ENCODE results near the gene DCAF5. TPM values are rescaled to one million over a fixed set of nuclear protein-coding genes. Genes with fewer than 3 reads are reported as not detected.
"Not testable (repeated sequence)": the region's sequence is repeated elsewhere in the genome, so short reads cannot be mapped to it uniquely, and the experiment has no call there.

The DCAF5 gene
- polyA plus RNA-seq, 3 donors = 56.3 to 65.9 (median 57.9) TPM

GRCh38 chr14:69084023-69084422, 68.9 kb downstream of the DCAF5 start:
- DNase-seq (ENCODE audit: extremely low read depth in 1 of 11, low read depth in 9 of 11, low spot score in 4 of 11) = no peak

GRCh38 chr14:69083181-69083580, 69.7 kb downstream of the DCAF5 start:
- DNase-seq (ENCODE audit: extremely low read depth in 1 of 11, low read depth in 9 of 11, low spot score in 4 of 11) = no peak

GRCh38 chr14:69081271-69081670, 71.6 kb downstream of the DCAF5 start:
- no peak for DNase-seq (ENCODE audit: extremely low read depth in 1 of 11, low read depth in 9 of 11, low spot score in 4 of 11)

GRCh38 chr14:69079747-69080146, 73.2 kb downstream of the DCAF5 start:
- no peak for DNase-seq (ENCODE audit: extremely low read depth in 1 of 11, low read depth in 9 of 11, low spot score in 4 of 11)

GRCh38 chr14:69079188-69079742, 73.7 kb downstream of the DCAF5 start:
- peak in 4 of 11 donors; percentile 21 to 40 (median 34) for DNase-seq (ENCODE audit: extremely low read depth in 1 of 11, low read depth in 9 of 11, low spot score in 4 of 11)

- DNase-seq (ENCODE audit: extremely low read depth in 1 of 11, low read depth in 9 of 11, low spot score in 4 of 11) = no peak
Measured at GRCh38 chr14:69077841-69078240, 75.1 kb downstream of the DCAF5 start.

- not testable (repeated sequence) for DNase-seq (ENCODE audit: extremely low read depth in 1 of 11, low read depth in 9 of 11, low spot score in 4 of 11)
Measured at GRCh38 chr14:69077185-69077584, 75.7 kb downstream of the DCAF5 start.

GRCh38 chr14:69076341-69076740, 76.6 kb downstream of the DCAF5 start:
- no peak for DNase-seq (ENCODE audit: extremely low read depth in 1 of 11, low read depth in 9 of 11, low spot score in 4 of 11)

- DNase-seq (ENCODE audit: extremely low read depth in 1 of 11, low read depth in 9 of 11, low spot score in 4 of 11) = no peak
Measured at GRCh38 chr14:69073915-69074314, 79.0 kb downstream of the DCAF5 start.

GRCh38 chr14:69073429-69073828, 79.5 kb downstream of the DCAF5 start:
- DNase-seq (ENCODE audit: extremely low read depth in 1 of 11, low read depth in 9 of 11, low spot score in 4 of 11) = no peak

GRCh38 chr14:69072584-69072983, 80.3 kb downstream of the DCAF5 start:
- DNase-seq (ENCODE audit: extremely low read depth in 1 of 11, low read depth in 9 of 11, low spot score in 4 of 11) = no peak

GRCh38 chr14:69068744-69069421, 84.0 kb downstream of the DCAF5 start:
- no peak for DNase-seq (ENCODE audit: extremely low read depth in 1 of 11, low read depth in 9 of 11, low spot score in 4 of 11)

GRCh38 chr14:69066396-69067171, 86.3 kb downstream of the DCAF5 start:
- DNase-seq (ENCODE audit: extremely low read depth in 1 of 11, low read depth in 9 of 11, low spot score in 4 of 11) = no peak

- DNase-seq (ENCODE audit: extremely low read depth in 1 of 11, low read depth in 9 of 11, low spot score in 4 of 11) = not testable (repeated sequence)
Measured at GRCh38 chr14:69065934-69066333, 87.0 kb downstream of the DCAF5 start.

GRCh38 chr14:69064596-69064995, 88.3 kb downstream of the DCAF5 start:
- DNase-seq (ENCODE audit: extremely low read depth in 1 of 11, low read depth in 9 of 11, low spot score in 4 of 11) = no peak

- DNase-seq (ENCODE audit: extremely low read depth in 1 of 11, low read depth in 9 of 11, low spot score in 4 of 11) = no peak
Measured at GRCh38 chr14:69059658-69060623, 93.0 kb downstream of the DCAF5 start.

GRCh38 chr14:69055999-69056788, 96.7 kb downstream of the DCAF5 start:
- no peak for DNase-seq (ENCODE audit: extremely low read depth in 1 of 11, low read depth in 9 of 11, low spot score in 4 of 11)

- DNase-seq (ENCODE audit: extremely low read depth in 1 of 11, low read depth in 9 of 11, low spot score in 4 of 11) = no peak
Measured at GRCh38 chr14:69055125-69055524, 97.8 kb downstream of the DCAF5 start.

All from renal cortex interstitium (tissue), 11 donors.